Liver (tissue), 9 donors: ENCODE results near the gene CDH7. TPM values are rescaled to one million over a fixed set of nuclear protein-coding genes. Genes with fewer than 3 reads are reported as not detected.

ENCODE experiments used
- DNase-seq: peaks from one replicate; pipeline ENCODE4 v3.0.0-alpha.2; 2017; ENCODE audit warnings: low spot score
- H3K27ac ChIP-seq, 2 donors: one replicate each; pipeline ENCODE4 v1.7.0; 2013; ENCODE audit warnings: inconsistent platforms in 2 of 2, low read length in 2 of 2, control low read depth in 1 of 2, low read depth in 1 of 2, mild to moderate bottlenecking in 1 of 2
- H3K27me3 ChIP-seq, 4 donors: one replicate each; pipeline versions ENCODE4 v1.6.1 to v1.7.0; 2013; ENCODE audit warnings: low read length in 3 of 4, inconsistent platforms in 1 of 4, mild to moderate bottlenecking in 1 of 4, moderate library complexity in 1 of 4; ENCODE audit not compliant: control insufficient read depth in 4 of 4, insufficient read depth in 4 of 4
- H3K36me3 ChIP-seq, 4 donors: one replicate each; pipeline versions ENCODE4 v1.6.1 to v1.7.0; 2013; ENCODE audit warnings: low read length in 3 of 4, mild to moderate bottlenecking in 3 of 4, low read depth in 1 of 4, moderate library complexity in 1 of 4; ENCODE audit not compliant: control insufficient read depth in 4 of 4, insufficient read depth in 3 of 4
- H3K4me1 ChIP-seq, 4 donors: one replicate each; pipeline versions ENCODE4 v1.6.1 to v1.7.0; 2013; ENCODE audit warnings: low read length in 3 of 4, mild to moderate bottlenecking in 3 of 4, moderate library complexity in 1 of 4; ENCODE audit not compliant: control insufficient read depth in 4 of 4, insufficient read depth in 4 of 4
- H3K4me3 ChIP-seq, 3 donors: one replicate each; pipeline versions ENCODE4 v1.6.1 to v1.7.0; 2013; ENCODE audit warnings: low read length in 3 of 3, control low read depth in 1 of 3, low read depth in 1 of 3, mild to moderate bottlenecking in 1 of 3
- H3K9ac ChIP-seq, 2 donors: one replicate each; pipeline ENCODE4 v1.7.0; 2013; ENCODE audit warnings: low read length in 2 of 2, mild to moderate bottlenecking in 2 of 2, moderate library complexity in 2 of 2, control low read depth in 1 of 2, low read depth in 1 of 2
- H3K9me3 ChIP-seq, 4 donors: one replicate each; pipeline versions ENCODE4 v1.6.1 to v1.7.0; 2013; ENCODE audit warnings: low read length in 3 of 4; ENCODE audit not compliant: control insufficient read depth in 4 of 4
- ATF3 ChIP-seq: IDR thresholded peaks from 2 replicates; pipeline ENCODE4 v1.6.1; 2016; ENCODE audit warnings: antibody characterized with exemption
- EGR1 ChIP-seq, 2 donors: IDR thresholded peaks; 2 replicates each; pipeline ENCODE4 v1.6.1; 2016 to 2018; ENCODE audit warnings: antibody characterized with exemption in 2 of 2, low read depth in 2 of 2
- FOXA1 ChIP-seq: IDR thresholded peaks from 2 replicates; pipeline ENCODE4 v1.6.1; 2016; ENCODE audit warnings: antibody characterized with exemption
- FOXA2 ChIP-seq: IDR thresholded peaks from 2 replicates; pipeline ENCODE4 v1.6.1; 2016; ENCODE audit warnings: antibody characterized with exemption
- HNF4A ChIP-seq, 2 donors: conservative IDR thresholded peaks; 2 replicates each; pipeline ENCODE4 v1.6.1; 2016; ENCODE audit warnings: antibody characterized with exemption in 2 of 2, mild to moderate bottlenecking in 2 of 2
- HNF4G ChIP-seq: IDR thresholded peaks from 2 replicates; pipeline ENCODE4 v1.6.1; 2016; ENCODE audit warnings: antibody characterized with exemption
- JUND ChIP-seq, 2 donors: IDR thresholded peaks; 2 replicates each; pipeline ENCODE4 v1.6.1; 2016; ENCODE audit warnings: antibody characterized with exemption in 2 of 2
- NR2F2 ChIP-seq: IDR thresholded peaks from 2 replicates; pipeline ENCODE4 v1.6.1; 2016; ENCODE audit warnings: antibody characterized with exemption
- RAD21 ChIP-seq, 2 donors: IDR thresholded peaks; 2 replicates each; pipeline ENCODE4 v1.6.1; 2016; ENCODE audit warnings: antibody characterized with exemption in 2 of 2, mild to moderate bottlenecking in 2 of 2
- RXRA ChIP-seq, 2 donors: IDR thresholded peaks; 2 replicates each; pipeline ENCODE4 v1.6.1; 2017 to 2018; ENCODE audit warnings: antibody characterized with exemption in 2 of 2, mild to moderate bottlenecking in 1 of 2
- SP1 ChIP-seq: IDR thresholded peaks from 2 replicates; pipeline ENCODE4 v1.6.1; 2018; ENCODE audit warnings: antibody characterized with exemption, mild to moderate bottlenecking
- TAF1 ChIP-seq: conservative IDR thresholded peaks from 2 replicates; pipeline ENCODE4 v1.6.1; 2016; ENCODE audit warnings: antibody characterized with exemption, mild to moderate bottlenecking
- YY1 ChIP-seq: IDR thresholded peaks from 2 replicates; pipeline ENCODE4 v1.6.1; 2016; ENCODE audit warnings: antibody characterized with exemption, mild to moderate bottlenecking
- WGBS: extraction: QIAGEN DNeasy Blood & Tissue Kit; methylation state at CpG from one replicate; pipeline ENCODE4 v1.1.7; 2013; 5-methylcytosine and 5-hydroxymethylcytosine counted together
- polyA plus RNA-seq, 2 donors: library from polyadenylated mRNA; stranded (reverse) in 1 of 2; unstranded in 1 of 2; fragments of 200-250 nt in 1 of 2; fragments of >200 nt in 1 of 2; fragmentation: Nextera tagmentation in 1 of 2; extraction: Ambion mirVana in 1 of 2; gene quantifications; one replicate each; pipeline versions ENCODE4 v1.2.1 to v1.2.3, GENCODE V29; 2013 to 2015
- total RNA-seq, 2 donors: library from RNA; depleted of rRNA; stranded (reverse); fragments of >200 nt; gene quantifications; one replicate each; pipeline ENCODE4 v1.2.3, GENCODE V29; 2014
- TF ChIP-seq, protein P1 (sequence below): IDR thresholded peaks from 2 replicates; pipeline ENCODE4 v1.6.1; 2016; ENCODE audit warnings: antibody characterized with exemption
- TF ChIP-seq, protein P2 (sequence below): IDR thresholded peaks from 2 replicates; pipeline ENCODE4 v1.6.1; 2016; ENCODE audit warnings: antibody characterized with exemption
- donor health status: healthy.
- donor health status: healthy.
- donor health status: healthy.
- donor health status: healthy.
- donor health status: healthy.

Gene CDH7
- total and polyA plus RNA-seq, 4 donors: under 0.01 TPM; not detected in 3

DNA sequence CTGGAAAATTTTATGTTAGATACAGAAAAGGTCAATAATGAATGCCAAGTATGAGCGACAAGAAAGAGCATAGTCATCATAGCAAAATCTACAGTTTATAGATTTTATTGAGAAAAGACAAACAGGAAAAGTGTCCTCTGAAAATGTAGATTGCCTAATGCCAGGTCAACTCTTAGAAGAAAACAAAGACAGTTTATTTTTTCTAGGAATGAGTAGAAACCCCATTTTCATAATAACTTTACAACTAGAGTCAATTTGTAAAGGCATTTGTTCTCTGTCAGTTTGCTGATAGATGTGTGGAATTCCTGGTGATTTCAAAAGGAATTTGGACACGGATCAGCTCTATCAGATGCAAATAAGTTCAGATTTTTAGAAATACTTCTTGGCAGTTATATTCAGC is 16.6 kb downstream of the CDH7 start:
- 61% methylated on average over 2 of the region's 2 CpGs for WGBS
- no peaks in the 10 kb centered on the region for H3K36me3 ChIP-seq
- H3K27ac ChIP-seq: no peak overlapping the region
- TF ChIP-seq HNF4G (no peak), RAD21 (IDR thresholded peaks at IDR 0.05) (no peak), TAF1 (no peak), SP1 (no peak), HNF4A (conservative IDR thresholded peaks at IDR 0.05) (no peak), YY1 (no peak), FOXA2 (no peak), JUND (IDR thresholded peaks at IDR 0.05) (no peak)
- H3K4me1 ChIP-seq: no peaks in the 10 kb centered on the region
- H3K9me3 ChIP-seq: no peaks in the 10 kb centered on the region
- H3K4me3 ChIP-seq: no peak overlapping the region
- H3K27me3 ChIP-seq: peaks cover 0 to 7% (median 0%) of the 10 kb centered on the region in 4 donors
- no peak for DNase-seq
- no peak overlapping the region for H3K9ac ChIP-seq

GRCh38 chr18:65768120-65768778 is 17.4 kb downstream of the CDH7 start:
- no peak overlapping the region for H3K9ac ChIP-seq
- H3K9me3 ChIP-seq: no peaks in the 10 kb centered on the region
- no peak overlapping the region for H3K4me3 ChIP-seq
- no peak for TF ChIP-seq TAF1
- no peak for TF ChIP-seq FOXA1
- TF ChIP-seq RAD21 (IDR thresholded peaks at IDR 0.05): no peak
- TF ChIP-seq HNF4G: no peak
- no peak for TF ChIP-seq HNF4A (conservative IDR thresholded peaks at IDR 0.05)
- no peak for TF ChIP-seq FOXA2
- no peak for TF ChIP-seq SP1
- TF ChIP-seq YY1: no peak
- no peak for TF ChIP-seq RXRA (IDR thresholded peaks at IDR 0.05)
- TF ChIP-seq, protein P1, sequence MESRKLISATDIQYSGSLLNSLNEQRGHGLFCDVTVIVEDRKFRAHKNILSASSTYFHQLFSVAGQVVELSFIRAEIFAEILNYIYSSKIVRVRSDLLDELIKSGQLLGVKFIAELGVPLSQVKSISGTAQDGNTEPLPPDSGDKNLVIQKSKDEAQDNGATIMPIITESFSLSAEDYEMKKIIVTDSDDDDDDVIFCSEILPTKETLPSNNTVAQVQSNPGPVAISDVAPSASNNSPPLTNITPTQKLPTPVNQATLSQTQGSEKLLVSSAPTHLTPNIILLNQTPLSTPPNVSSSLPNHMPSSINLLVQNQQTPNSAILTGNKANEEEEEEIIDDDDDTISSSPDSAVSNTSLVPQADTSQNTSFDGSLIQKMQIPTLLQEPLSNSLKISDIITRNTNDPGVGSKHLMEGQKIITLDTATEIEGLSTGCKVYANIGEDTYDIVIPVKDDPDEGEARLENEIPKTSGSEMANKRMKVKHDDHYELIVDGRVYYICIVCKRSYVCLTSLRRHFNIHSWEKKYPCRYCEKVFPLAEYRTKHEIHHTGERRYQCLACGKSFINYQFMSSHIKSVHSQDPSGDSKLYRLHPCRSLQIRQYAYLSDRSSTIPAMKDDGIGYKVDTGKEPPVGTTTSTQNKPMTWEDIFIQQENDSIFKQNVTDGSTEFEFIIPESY: no peak
- TF ChIP-seq EGR1 (IDR thresholded peaks at IDR 0.05; ENCODE audit: low read depth in 2 of 2): no peak
- TF ChIP-seq, protein P2, sequence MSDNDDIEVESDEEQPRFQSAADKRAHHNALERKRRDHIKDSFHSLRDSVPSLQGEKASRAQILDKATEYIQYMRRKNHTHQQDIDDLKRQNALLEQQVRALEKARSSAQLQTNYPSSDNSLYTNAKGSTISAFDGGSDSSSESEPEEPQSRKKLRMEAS: no peak
- TF ChIP-seq JUND (IDR thresholded peaks at IDR 0.05): no peak
- H3K27ac ChIP-seq: no peak overlapping the region
- 75% methylated on average over 15 of the region's 15 CpGs for WGBS
- H3K27me3 ChIP-seq: peaks cover 0 to 7% (median 0%) of the 10 kb centered on the region in 4 donors
- H3K4me1 ChIP-seq: no peaks in the 10 kb centered on the region
- H3K36me3 ChIP-seq: no peaks in the 10 kb centered on the region
- DNase-seq: no peak

GRCh38 chr18:65769652-65770051 is 18.8 kb downstream of the CDH7 start:
- Histone ChIP-seq H3K36me3 (no peaks in the 10 kb centered on the region), H3K4me1 (no peaks in the 10 kb centered on the region), H3K4me3 (no peak overlapping the region), H3K9me3 (no peaks in the 10 kb centered on the region), H3K27ac (no peak overlapping the region), H3K9ac (no peak overlapping the region), H3K27me3 (peaks cover 0 to 10% (median 0%) of the 10 kb centered on the region in 4 donors)
- TF ChIP-seq SP1 (no peak), NR2F2 (no peak), FOXA1 (no peak), RXRA (IDR thresholded peaks at IDR 0.05) (no peak), RAD21 (IDR thresholded peaks at IDR 0.05) (no peak), HNF4G (no peak), EGR1 (IDR thresholded peaks at IDR 0.05; ENCODE audit: low read depth in 2 of 2) (no peak), FOXA2 (no peak), ATF3 (no peak), JUND (IDR thresholded peaks at IDR 0.05) (no peak)
- no peak for DNase-seq
- 75% methylated on average over 4 of the region's 4 CpGs for WGBS
